GM12878 (cell line): ENCODE measurements around the gene GON4L. TPM values are rescaled to one million over a fixed set of nuclear protein-coding genes. Genes with fewer than 3 reads are reported as not detected.

Source experiments
- ATAC-seq: fragments of 200-7000 bp; cut with Tn5 transposase; 3 replicates; pipeline ENCODE4 v1.9.1; 2020; ENCODE audit warnings: mild to moderate bottlenecking, moderate library complexity
- BruUV-seq: library from RNA; stranded (reverse); fragments of 400-500 nt; replicated peaks from 2 replicates; lab custom pipeline; 2021; lab: Mats Ljungman, UMichigan
- CTCF ChIA-PET: fragments of 300-600 bp; sonication (Branson Sonifier 250); formaldehyde crosslinking; extraction: SDS; loops from one replicate; lab custom pipeline; 2021; ENCODE audit warnings: inconsistent platforms; lab: Yijun Ruan, JAX
- POLR2A ChIA-PET: fragments of 350-600 bp; formaldehyde crosslinking; extraction: SDS; loops from one replicate; lab custom pipeline; 2021; ENCODE audit warnings: inconsistent platforms; lab: Charles Lee
- RAD21 ChIA-PET: fragments of 300-600 bp; sonication (Branson Sonifier 250); formaldehyde crosslinking; loops from one replicate; lab custom pipeline; 2023; ENCODE audit warnings: antibody characterized with exemption; ENCODE audit not compliant: unreplicated experiment; lab: Charles Lee
- SMC1A ChIA-PET: fragments of 300-600 bp; sonication (Branson Sonifier 250); formaldehyde crosslinking; loops from one replicate; lab custom pipeline; 2023; ENCODE audit not compliant: unreplicated experiment, uncharacterized antibody; lab: Charles Lee
- DNase-seq: peaks from one replicate; pipeline ENCODE4 v3.0.0-alpha.2; 2011; ENCODE audit warnings: low read depth, low spot score
- FAIRE-seq: peaks from 3 replicates; lab custom pipeline; 2011; peaks lifted over from hg19 to GRCh38; lab: Jason Lieb, UNC
- H2AFZ ChIP-seq: 2 replicates; pipeline ENCODE4 v1.6.0; 2011; ENCODE audit warnings: low read depth, low read length, control low read depth; ENCODE audit not compliant: control insufficient read depth
- H3K27ac ChIP-seq: 2 replicates; pipeline ENCODE4 v1.5.1; 2011; ENCODE audit warnings: control low read depth; ENCODE audit not compliant: control insufficient read depth, insufficient read depth
- H3K27me3 ChIP-seq, 2 experiments: replicated peaks in 1 of 2; 2 replicates each; pipeline versions ENCODE4 v1.6.0 to v1.6.1; 2011; ENCODE audit warnings: low read length in 1 of 2; ENCODE audit not compliant: control insufficient read depth in 2 of 2, insufficient read depth in 2 of 2
- H3K36me3 ChIP-seq, 2 experiments: 2 replicates each; pipeline ENCODE4 v1.5.1; 2011; ENCODE audit warnings: low read length in 1 of 2; ENCODE audit not compliant: control insufficient read depth in 2 of 2, insufficient read depth in 2 of 2
- H3K4me1 ChIP-seq: 2 replicates; pipeline ENCODE4 v1.6.1; 2011; ENCODE audit warnings: mild to moderate bottlenecking, low read length, moderate library complexity, mixed read lengths; ENCODE audit not compliant: control insufficient read depth, insufficient read depth
- H3K4me2 ChIP-seq: 2 replicates; pipeline ENCODE4 v1.6.0; 2011; ENCODE audit warnings: control low read depth; ENCODE audit not compliant: control insufficient read depth, insufficient read depth
- H3K4me3 ChIP-seq: fragments of 200-600 bp; sonication (generic); 2 replicates; pipeline ENCODE4 v1.5.1; 2016
- H3K79me2 ChIP-seq: 2 replicates; pipeline ENCODE4 v1.6.0; 2011; ENCODE audit warnings: low read length; ENCODE audit not compliant: control insufficient read depth, insufficient read depth
- H3K9ac ChIP-seq: 2 replicates; pipeline ENCODE4 v1.8.0; 2011; ENCODE audit warnings: low read length, control low read depth, mixed read lengths; ENCODE audit not compliant: control insufficient read depth, insufficient read depth
- H3K9me3 ChIP-seq: replicated peaks from 3 replicates; pipeline ENCODE4 v1.5.1; 2011; ENCODE audit warnings: mild to moderate bottlenecking, low read length; ENCODE audit not compliant: control insufficient read depth, insufficient read depth
- H4K20me1 ChIP-seq: 2 replicates; pipeline ENCODE4 v1.6.0; 2011; ENCODE audit not compliant: control insufficient read depth, insufficient read depth
- ESRRA ChIP-seq: IDR thresholded peaks from 2 replicates; pipeline ENCODE4 v1.6.1; 2012; ENCODE audit warnings: mild to moderate bottlenecking, low read length, improper control_type of control experiment
- MYB ChIP-seq: fragments of 150-350 bp; IDR thresholded peaks from 2 replicates; pipeline ENCODE4 v1.6.1; 2014; ENCODE audit warnings: mild to moderate bottlenecking, low read depth, low read length, borderline replicate concordance
- SPI1 ChIP-seq: IDR thresholded peaks from 2 replicates; pipeline ENCODE4 v1.6.1; 2011; ENCODE audit warnings: low read depth, mild to moderate bottlenecking, low read length, moderate library complexity, borderline replicate concordance; ENCODE audit not compliant: insufficient read depth
- ZNF24 ChIP-seq: fragments of 450-650 bp; IDR thresholded peaks from 2 replicates; pipeline ENCODE4 v1.6.1; 2017; ENCODE audit warnings: antibody characterized with exemption, mild to moderate bottlenecking
- WGBS: methylation state at CpG from one replicate; pipeline ENCODE4 v1.1.6; 2016; ENCODE audit warnings: low lambda C conversion rate; ENCODE audit not compliant: insufficient replicate concordance, insufficient coverage; ENCODE audit errors: missing lambda C conversion rate; 5-methylcytosine and 5-hydroxymethylcytosine counted together
- in situ Hi-C: fragments of 300-500 bp; cut with MboI; formaldehyde crosslinking; loops from 9 replicates; pipeline ENCODE4 v1.14.3; 2018; ENCODE audit warnings: mixed read lengths
- intact Hi-C: fragments of 100-400 bp; cut with micrococcal nuclease; formaldehyde crosslinking; loops from one replicate; pipeline ENCODE4 v1.14.2; 2022; ENCODE audit not compliant: unreplicated experiment
- polyA plus RNA-seq, 11 experiments: library from polyadenylated mRNA; depleted of rRNA in 4 of 11; unstranded in 6 of 11; stranded (reverse) in 5 of 11; fragments of >200 nt; fragmentation: Nextera tagmentation in 4 of 11; fragmentation: Illumina TruSeq in 1 of 11; extraction: Ambion mirVana in 4 of 11; extraction: Trizol in 1 of 11; gene quantifications; 1 replicate in 1 of 11; 2 replicates in 10 of 11; pipeline versions ENCODE4 v1.2.1 to v1.2.3, GENCODE V29; 2011 to 2016; ENCODE audit warnings: inconsistent platforms in 2 of 11, missing spikeins in 2 of 11, low read depth in 1 of 11
- total RNA-seq, 4 experiments: library from RNA; depleted of rRNA in 3 of 4; stranded (reverse); fragments of >200 nt in 3 of 4; fragmentation: Illumina TruSeq in 1 of 4; extraction: Trizol in 1 of 4; gene quantifications; 2 replicates each; pipeline versions ENCODE4 v1.2.1 to v1.2.3, GENCODE V29; 2013 to 2021
- TF ChIP-seq, protein P1 (sequence below): IDR thresholded peaks from 2 replicates; pipeline ENCODE4 v1.6.1; 2011; ENCODE audit warnings: borderline replicate concordance, low read depth, mild to moderate bottlenecking, moderate library complexity, mixed read lengths, low read length; ENCODE audit not compliant: insufficient read depth; ENCODE audit errors: extremely low read length

GON4L gene
- total and polyA plus RNA-seq, 10 of the 15 experiments (the other 5 are each of a cell fraction or from before 2014, with no cell fraction given) = 17.7 to 40.7 (median 28.0) TPM

GRCh38 chr1:155884031-155884960 lies 27.3 kb upstream of the GON4L start:
- Histone ChIP-seq H3K4me1 (peaks cover 7% of the 10 kb centered on the region), H3K36me3 (no peaks in the 10 kb centered on the region; a peak in 2 of 4 replicates), H3K9ac (no peak overlapping the region), H3K79me2 (no peaks in the 10 kb centered on the region), H3K27me3 (no peaks in the 10 kb centered on the region), H4K20me1 (no peaks in the 10 kb centered on the region), H3K4me2 (no peak overlapping the region), H3K4me3 (no peak overlapping the region), H2AFZ (no peak overlapping the region), H3K9me3 (no peaks in the 10 kb centered on the region)
- TSS peak; percentile 47 for BruUV-seq
- CTCF ChIA-PET = interaction anchor here (0.7 to 2.3 kb wide), 3 partner anchors 22 to 46 kb away, joined by 3 to 6 read pairs (median 3); partner anchors contain the start of gene SYT11
- FAIRE-seq (no peak), ATAC-seq (no peak), DNase-seq (no peak)
- 79% methylated on average over 9 of the region's 9 CpGs for WGBS
- in situ Hi-C loops = no loop called here
- RAD21 ChIA-PET = interaction anchor here (1.7 to 2.3 kb wide), 3 partner anchors 14 to 182 kb away, joined by 6 to 17 read pairs (median 6); partner anchors contain the start of gene SYT11
- SMC1A ChIA-PET = interaction anchor here (0.6 to 3.9 kb wide), 7 partner anchors 10 to 244 kb away, joined by 3 to 29 read pairs (median 3); partner anchors contain the start of genes GON4L and SYT11
- TF ChIP-seq SPI1 (no peak), ZNF24 (no peak), ESRRA (no peak), MYB (no peak)
- TF ChIP-seq, protein P1, sequence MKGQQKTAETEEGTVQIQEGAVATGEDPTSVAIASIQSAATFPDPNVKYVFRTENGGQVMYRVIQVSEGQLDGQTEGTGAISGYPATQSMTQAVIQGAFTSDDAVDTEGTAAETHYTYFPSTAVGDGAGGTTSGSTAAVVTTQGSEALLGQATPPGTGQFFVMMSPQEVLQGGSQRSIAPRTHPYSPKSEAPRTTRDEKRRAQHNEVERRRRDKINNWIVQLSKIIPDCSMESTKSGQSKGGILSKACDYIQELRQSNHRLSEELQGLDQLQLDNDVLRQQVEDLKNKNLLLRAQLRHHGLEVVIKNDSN = no peak
- TF ChIP-seq, all 136 proteins: peak for 0
- H3K27ac ChIP-seq = no peak overlapping the region
- POLR2A ChIA-PET = interaction anchor here (0.5 to 3.1 kb wide), 7 partner anchors 9 to 380 kb away, joined by 3 to 22 read pairs (median 4); partner anchors contain the start of genes GON4L and SYT11
- intact Hi-C loops = no loop called here
